ENCODE results near the gene CFAP299. TPM values are rescaled to one million over a fixed set of nuclear protein-coding genes. Genes with fewer than 3 reads are reported as not detected.

The CFAP299 gene
- total and polyA plus RNA-seq, 7 donors = 1.4 TPM; not detected in 6

- Histone ChIP-seq H3K36me3 (no peaks in the 10 kb centered on the region), H3K9me3 (no peaks in the 10 kb centered on the region), H3K4me1 (peaks cover 0 to 6% (median 0%) of the 10 kb centered on the region in 4 donors), H3K27me3 (no peaks in the 10 kb centered on the region), H3K27ac (no peak overlapping the region), H3K4me3 (no peak overlapping the region)
- WGBS, 2 donors = 88 to 89% methylated on average over 5 of the region's 5 CpGs
- intact Hi-C loops (cut with DNase I) = no loop called here
- no peak for DNase-seq
- TF ChIP-seq EP300 (IDR thresholded peaks at IDR 0.05) = no peak
- TF ChIP-seq POLR2AphosphoS5 (IDR thresholded peaks at IDR 0.05) = no peak
- TF ChIP-seq POLR2A (IDR thresholded peaks at IDR 0.05) = no peak
- no peak for TF ChIP-seq CTCF (IDR thresholded peaks at IDR 0.05)
Measured at GRCh38 chr4:80295826-80296225, 39.7 kb upstream of the CFAP299 start.

- Histone ChIP-seq H3K27me3 (no peaks in the 10 kb centered on the region), H3K9me3 (no peaks in the 10 kb centered on the region), H3K36me3 (no peaks in the 10 kb centered on the region), H3K27ac (no peak overlapping the region), H3K4me1 (peaks cover 0 to 11% (median 3%) of the 10 kb centered on the region in 4 donors), H3K4me3 (no peak overlapping the region)
- DNase-seq = no peak
- intact Hi-C loops (cut with DNase I) = no loop called here
- TF ChIP-seq EP300 (IDR thresholded peaks at IDR 0.05) (no peak), POLR2A (IDR thresholded peaks at IDR 0.05) (no peak), CTCF (IDR thresholded peaks at IDR 0.05) (no peak), POLR2AphosphoS5 (IDR thresholded peaks at IDR 0.05) (no peak)
- 77 to 81% methylated on average over 4 of the region's 4 CpGs for WGBS, 2 donors
Measured at GRCh38 chr4:80301884-80302283, 33.6 kb upstream of the CFAP299 start.

GRCh38 chr4:80302616-80303223 is 32.8 kb upstream of the CFAP299 start:
- DNase-seq = peak; percentile 46
- Histone ChIP-seq H3K9me3 (no peaks in the 10 kb centered on the region), H3K4me1 (peaks cover 0 to 16% (median 11%) of the 10 kb centered on the region in 4 donors), H3K4me3 (no peak overlapping the region), H3K27ac (no peak overlapping the region), H3K27me3 (no peaks in the 10 kb centered on the region), H3K36me3 (no peaks in the 10 kb centered on the region)
- 93 to 95% methylated on average over 26 of the region's 26 CpGs for WGBS, 2 donors
- TF ChIP-seq CTCF (IDR thresholded peaks at IDR 0.05) (no peak), POLR2A (IDR thresholded peaks at IDR 0.05) (no peak), EP300 (IDR thresholded peaks at IDR 0.05) (no peak), POLR2AphosphoS5 (IDR thresholded peaks at IDR 0.05) (no peak)
- intact Hi-C loops (cut with DNase I) = no loop called here

- intact Hi-C loops (cut with DNase I) = no loop called here
- Histone ChIP-seq H3K27ac (peak overlapping the region in 1 of 4 donors; percentile 82), H3K4me3 (no peak overlapping the region), H3K36me3 (no peaks in the 10 kb centered on the region), H3K4me1 (peaks cover 0 to 25% (median 19%) of the 10 kb centered on the region in 4 donors), H3K27me3 (no peaks in the 10 kb centered on the region), H3K9me3 (no peaks in the 10 kb centered on the region)
- no peak for DNase-seq
- no peak for TF ChIP-seq CTCF (IDR thresholded peaks at IDR 0.05)
- TF ChIP-seq POLR2A (IDR thresholded peaks at IDR 0.05) = no peak
- no peak for TF ChIP-seq POLR2AphosphoS5 (IDR thresholded peaks at IDR 0.05)
- TF ChIP-seq EP300 (IDR thresholded peaks at IDR 0.05) = no peak
- 71 to 77% methylated on average over 3 of the region's 3 CpGs for WGBS, 2 donors
Measured at GRCh38 chr4:80305466-80305865, 30.1 kb upstream of the CFAP299 start.

GRCh38 chr4:80306260-80306659 is 29.3 kb upstream of the CFAP299 start:
- 88 to 90% methylated on average over 2 of the region's 2 CpGs for WGBS, 2 donors
- H3K27ac ChIP-seq = peak overlapping the region in 1 of 4 donors; percentile 82
- no peaks in the 10 kb centered on the region for H3K27me3 ChIP-seq
- DNase-seq = no peak
- H3K4me1 ChIP-seq = peaks cover 0 to 25% (median 19%) of the 10 kb centered on the region in 4 donors
- TF ChIP-seq POLR2AphosphoS5 (IDR thresholded peaks at IDR 0.05) (no peak), EP300 (IDR thresholded peaks at IDR 0.05) (no peak)
- no peaks in the 10 kb centered on the region for H3K36me3 ChIP-seq
- intact Hi-C loops (cut with DNase I) = no loop called here
- H3K4me3 ChIP-seq = no peak overlapping the region
- H3K9me3 ChIP-seq = no peaks in the 10 kb centered on the region
